Rectal smooth muscle tissue (tissue), 1 donor: ENCODE measurements around the gene METTL25.

Source experiments
- H3K27ac ChIP-seq: one replicate; pipeline ENCODE4 v1.7.0; 2013; ENCODE audit warnings: low read depth, low read length, inconsistent platforms
- H3K27me3 ChIP-seq: one replicate; pipeline ENCODE4 v1.7.0; 2013; ENCODE audit warnings: low read length; ENCODE audit not compliant: control insufficient read depth, insufficient read depth
- H3K36me3 ChIP-seq: one replicate; pipeline ENCODE4 v1.7.0; 2013; ENCODE audit warnings: low read length; ENCODE audit not compliant: control insufficient read depth, insufficient read depth
- H3K4me1 ChIP-seq: one replicate; pipeline ENCODE4 v1.7.0; 2013; ENCODE audit warnings: low read length; ENCODE audit not compliant: control insufficient read depth, insufficient read depth
- H3K4me3 ChIP-seq: one replicate; pipeline ENCODE4 v1.7.0; 2013; ENCODE audit warnings: low read length
- H3K9ac ChIP-seq: one replicate; pipeline ENCODE4 v1.7.0; 2013; ENCODE audit warnings: low read length

METTL25 gene

GRCh38 chr12:82440885-82441284, 82.6 kb downstream of the METTL25 start:
- no peaks in the 10 kb centered on the region for H3K4me1 ChIP-seq
- no peak overlapping the region for H3K9ac ChIP-seq
- no peaks in the 10 kb centered on the region for H3K27me3 ChIP-seq
- H3K27ac ChIP-seq = no peak overlapping the region
- H3K36me3 ChIP-seq = no peaks in the 10 kb centered on the region
- no peak overlapping the region for H3K4me3 ChIP-seq

GRCh38 chr12:82448911-82449578, 90.7 kb downstream of the METTL25 start:
- no peak overlapping the region for H3K27ac ChIP-seq
- no peaks in the 10 kb centered on the region for H3K36me3 ChIP-seq
- H3K27me3 ChIP-seq = no peaks in the 10 kb centered on the region
- no peak overlapping the region for H3K4me3 ChIP-seq
- no peaks in the 10 kb centered on the region for H3K4me1 ChIP-seq
- no peak overlapping the region for H3K9ac ChIP-seq

DNA sequence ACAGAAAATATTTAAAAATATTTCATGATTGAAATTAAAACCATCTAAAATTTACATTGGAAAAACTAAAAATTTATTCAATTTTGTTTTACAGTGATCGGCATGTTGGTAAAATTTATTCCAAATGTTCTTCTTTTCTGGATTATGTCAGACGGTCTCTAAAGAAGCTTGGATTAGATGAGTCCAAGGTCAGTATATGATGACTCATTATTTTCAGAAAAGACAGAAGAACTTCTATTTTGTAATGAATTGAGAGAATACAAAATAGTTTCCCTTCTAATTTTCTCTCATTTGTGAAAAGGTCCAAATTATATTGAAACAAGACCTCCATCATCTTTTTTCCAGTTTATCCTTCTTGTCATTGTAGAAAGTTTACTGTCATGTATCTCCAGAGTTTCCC, 98.3 kb downstream of the METTL25 start:
- Histone ChIP-seq H3K9ac (no peak overlapping the region), H3K36me3 (no peaks in the 10 kb centered on the region), H3K4me1 (no peaks in the 10 kb centered on the region), H3K4me3 (no peak overlapping the region), H3K27me3 (no peaks in the 10 kb centered on the region), H3K27ac (no peak overlapping the region)

- Histone ChIP-seq H3K27me3 (no peaks in the 10 kb centered on the region), H3K4me1 (no peaks in the 10 kb centered on the region), H3K4me3 (no peak overlapping the region), H3K9ac (no peak overlapping the region), H3K36me3 (no peaks in the 10 kb centered on the region), H3K27ac (no peak overlapping the region)
Observed at GRCh38 chr12:82458101-82458500, 99.8 kb downstream of the METTL25 start.

GRCh38 chr12:82461393-82461792, 103.1 kb downstream of the METTL25 start:
- Histone ChIP-seq H3K36me3 (no peaks in the 10 kb centered on the region), H3K4me3 (no peak overlapping the region), H3K9ac (no peak overlapping the region), H3K27ac (no peak overlapping the region), H3K4me1 (no peaks in the 10 kb centered on the region), H3K27me3 (no peaks in the 10 kb centered on the region)

GRCh38 chr12:82461836-82462235, 103.5 kb downstream of the METTL25 start:
- Histone ChIP-seq H3K4me1 (no peaks in the 10 kb centered on the region), H3K36me3 (no peaks in the 10 kb centered on the region), H3K9ac (no peak overlapping the region), H3K27me3 (no peaks in the 10 kb centered on the region), H3K4me3 (no peak overlapping the region), H3K27ac (no peak overlapping the region)

GRCh38 chr12:82468563-82468962, 110.2 kb downstream of the METTL25 start:
- H3K9ac ChIP-seq = no peak overlapping the region
- H3K27ac ChIP-seq = no peak overlapping the region
- no peaks in the 10 kb centered on the region for H3K27me3 ChIP-seq
- H3K4me3 ChIP-seq = no peak overlapping the region
- H3K36me3 ChIP-seq = peaks cover 1% of the 10 kb centered on the region
- no peaks in the 10 kb centered on the region for H3K4me1 ChIP-seq

- H3K27me3 ChIP-seq = no peaks in the 10 kb centered on the region
- H3K27ac ChIP-seq = no peak overlapping the region
- H3K4me3 ChIP-seq = no peak overlapping the region
- no peaks in the 10 kb centered on the region for H3K4me1 ChIP-seq
- no peak overlapping the region for H3K9ac ChIP-seq
- H3K36me3 ChIP-seq = peaks cover 7% of the 10 kb centered on the region
Observed at GRCh38 chr12:82470906-82471512, 112.7 kb downstream of the METTL25 start.

- Histone ChIP-seq H3K9ac (no peak overlapping the region), H3K27ac (no peak overlapping the region), H3K27me3 (no peaks in the 10 kb centered on the region), H3K36me3 (peaks cover 7% of the 10 kb centered on the region), H3K4me1 (no peaks in the 10 kb centered on the region), H3K4me3 (no peak overlapping the region)
Observed at GRCh38 chr12:82473111-82473754, 114.9 kb downstream of the METTL25 start.

DNA sequence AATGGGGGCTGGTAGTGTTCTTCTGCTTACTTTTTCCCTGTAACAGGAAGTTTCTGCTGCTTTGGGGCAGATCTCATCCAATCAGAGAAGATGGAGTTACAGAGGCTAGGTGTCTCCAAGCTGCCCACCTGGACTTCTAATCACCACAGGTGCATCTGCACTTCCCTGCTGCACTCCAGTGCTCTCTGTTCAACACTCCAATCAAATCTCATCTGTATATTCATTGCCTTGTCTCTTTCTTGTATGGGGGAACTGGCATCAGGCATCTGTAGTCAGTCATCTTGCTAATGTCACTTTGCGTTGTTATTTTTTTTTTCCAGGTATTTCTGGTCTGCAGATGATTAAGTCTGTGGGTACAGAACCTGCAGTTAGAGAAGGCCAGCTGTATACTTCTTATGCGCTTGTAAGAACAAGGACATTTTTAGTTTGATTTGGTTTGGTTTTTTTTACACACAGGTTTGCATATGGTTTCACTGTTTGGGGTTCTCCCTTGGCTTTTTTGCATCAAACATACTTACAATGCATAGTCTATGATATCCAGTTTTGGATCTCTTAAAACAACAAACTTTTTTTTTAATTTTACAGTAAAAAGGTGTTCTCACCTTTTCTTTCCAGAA, 116.0 kb downstream of the METTL25 start:
- Histone ChIP-seq H3K4me1 (no peaks in the 10 kb centered on the region), H3K27ac (no peak overlapping the region), H3K27me3 (no peaks in the 10 kb centered on the region), H3K9ac (no peak overlapping the region), H3K36me3 (peaks cover 7% of the 10 kb centered on the region), H3K4me3 (no peak overlapping the region)

GRCh38 chr12:82474798-82475184, 116.5 kb downstream of the METTL25 start:
- no peak overlapping the region for H3K27ac ChIP-seq
- H3K4me1 ChIP-seq = no peaks in the 10 kb centered on the region
- H3K27me3 ChIP-seq = no peaks in the 10 kb centered on the region
- H3K4me3 ChIP-seq = no peak overlapping the region
- H3K36me3 ChIP-seq = peaks cover 7% of the 10 kb centered on the region
- H3K9ac ChIP-seq = no peak overlapping the region

- Histone ChIP-seq H3K36me3 (peaks cover 7% of the 10 kb centered on the region), H3K4me3 (no peak overlapping the region), H3K27me3 (no peaks in the 10 kb centered on the region)
Observed at GRCh38 chr12:82475211-82475610, 116.9 kb downstream of the METTL25 start.

More at GRCh38 chr12:82475211-82475610, 116.9 kb downstream of the METTL25 start:
- H3K9ac ChIP-seq = no peak overlapping the region
- no peaks in the 10 kb centered on the region for H3K4me1 ChIP-seq
- no peak overlapping the region for H3K27ac ChIP-seq
